Heart left ventricle (tissue), 16 donors: ENCODE data around the gene TPM3. TPM values are rescaled to one million over a fixed set of nuclear protein-coding genes. Genes with fewer than 3 reads are reported as not detected.

Experiments
- ATAC-seq, 4 donors: fragments of 200-7000 bp; cut with Tn5 transposase; one replicate each; pipeline ENCODE4 v1.9.1; 2020 to 2022; ENCODE audit warnings: moderate library complexity in 4 of 4, mild to moderate bottlenecking in 3 of 4, moderate number of reproducible peaks in 1 of 4
- DNase-seq, 5 donors: peaks; one replicate each; pipeline ENCODE4 v3.0.0-alpha.2; 2020
- H3K27ac ChIP-seq, 12 donors: fragments of 200-600 bp; sonication (generic) in 4 of 12; one replicate each; pipeline versions ENCODE4 v1.5.0 to v1.8.0; 2016 to 2022; ENCODE audit warnings: mild to moderate bottlenecking in 2 of 12
- H3K27me3 ChIP-seq, 9 donors: fragments of 200-600 bp; sonication (generic) in 2 of 9; one replicate each; pipeline versions ENCODE4 v1.5.1 to v1.8.0; 2016 to 2022; ENCODE audit warnings: mild to moderate bottlenecking in 3 of 9
- H3K36me3 ChIP-seq, 9 donors: fragments of 200-600 bp; sonication (generic) in 2 of 9; one replicate each; pipeline versions ENCODE4 v1.5.0 to v1.8.0; 2018 to 2022; ENCODE audit warnings: mild to moderate bottlenecking in 2 of 9
- H3K4me1 ChIP-seq, 12 donors: fragments of 200-600 bp; sonication (generic) in 4 of 12; one replicate each; pipeline versions ENCODE4 v1.5.0 to v1.8.0; 2016 to 2022; ENCODE audit warnings: mild to moderate bottlenecking in 3 of 12
- H3K4me3 ChIP-seq, 12 donors: fragments of 200-600 bp; sonication (generic) in 4 of 12; one replicate each; pipeline versions ENCODE4 v1.5.0 to v1.8.0; 2017 to 2022; ENCODE audit warnings: mild to moderate bottlenecking in 9 of 12, moderate library complexity in 4 of 12
- H3K9me3 ChIP-seq, 12 donors: fragments of 200-600 bp; sonication (generic) in 4 of 12; one replicate each; pipeline versions ENCODE4 v1.5.0 to v1.8.0; 2016 to 2022; ENCODE audit warnings: mild to moderate bottlenecking in 1 of 12
- CTCF ChIP-seq, 12 donors: fragments of 200-600 bp; sonication (generic) in 4 of 12; IDR thresholded peaks; one replicate each; pipeline versions ENCODE4 v1.5.0 to v1.8.0; 2018 to 2022; ENCODE audit warnings: antibody characterized with exemption in 12 of 12, mild to moderate bottlenecking in 5 of 12
- POLR2A ChIP-seq, 2 donors: fragments of 450-650 bp; IDR thresholded peaks; one replicate each; pipeline ENCODE4 v1.6.1; 2017; ENCODE audit warnings: antibody characterized with exemption in 2 of 2, mild to moderate bottlenecking in 2 of 2, moderate library complexity in 2 of 2
- WGBS, 4 donors: extraction: QIAGEN DNeasy Blood & Tissue Kit in 2 of 4; methylation state at CpG; one replicate each; pipeline versions ENCODE4 v1.1.5 to v1.1.7; 2013 to 2018; 5-methylcytosine and 5-hydroxymethylcytosine counted together
- intact Hi-C, 10 donors: fragments of 100-400 bp; cut with DNase I; formaldehyde crosslinking; loops; one replicate each; pipeline versions ENCODE4 v1.11.1 to v1.14.2; 2022
- polyA plus RNA-seq, 2 donors: library from polyadenylated mRNA; stranded (reverse); fragments of 200-250 nt; gene quantifications; one replicate each; pipeline ENCODE4 v1.2.3, GENCODE V29; 2013
- total RNA-seq, 9 donors: library from RNA; depleted of rRNA in 2 of 9; stranded (reverse); fragments of >200 nt in 2 of 9; fragmentation: NEBNext Ultra II Directional in 3 of 9; extraction: Animal tissue kit (Norgen Biotek cat#: 25700) in 3 of 9; gene quantifications; one replicate each; pipeline versions ENCODE4 v1.1.0 to v1.2.4, GENCODE V29; 2016 to 2023
- donor health status: ischemic (EF 13 %, LVEDD 7.1; RV severe dilation, severe dysfunction).
- donor health status: healthy with polysubstance abuse.
- donor health status: DM: no; HTN: yes; CAD: no.
- donor health status: DM: no; HTN: no; CAD: no.
- donor health status: ischemic (EF 25% LVEDD 6.9; RV normal size, moderate dysfunction).
- donor health status: ischemic (EF 25% LVEDD 5.7; RV mildly dilated, moderate dysfunction).
- donor health status: healthy.
- donor health status: DM: yes; HTN: yes; CAD: no.
- donor health status: ischemic (EF 35%, LVEDD 5.7; RV mildly dilated, moderate dysfunction).
- donor health status: nonischemic (EF 11% LVEDD 7.7; RV severe dilation, severe dysfunction).
- donor health status: DM: yes; HTN: yes; CAD: no.
- donor health status: PGD.
- donor health status: ischemic (EF 29% LVEDD 5.4; RV normal size, mild dysfunction).
- donor health status: nonischemic (EF 23%, LVEDD 6.1; RV moderate dilation, normal function).

The TPM3 gene
- total and polyA plus RNA-seq, 11 donors, result 76.5 to 259 (median 120) TPM

GRCh38 chr1:154158307-154159125 lies 33.4 kb downstream of the TPM3 start:
- 83 to 89% (median 87%) methylated on average over 8 of the region's 8 CpGs for WGBS, 4 donors
- intact Hi-C loops, result no loop called here
- ATAC-seq (peak in 1 of 4 donors; percentile 22), DNase-seq (no peak)
- Histone ChIP-seq H3K36me3 (peaks cover 0 to 90% (median 69%) of the 10 kb centered on the region in 9 donors), H3K27me3 (no peaks in the 10 kb centered on the region), H3K4me3 (peak overlapping the region in 1 of 12 donors; percentile 10), H3K9me3 (peaks cover 0 to 3% (median 0%) of the 10 kb centered on the region in 12 donors), H3K4me1 (peaks cover 0 to 69% (median 12%) of the 10 kb centered on the region in 12 donors), H3K27ac (peak overlapping the region in 2 of 12 donors; percentile 17 to 74)
- TF ChIP-seq CTCF (IDR thresholded peaks at IDR 0.05) (no peak), POLR2A (IDR thresholded peaks at IDR 0.05) (no peak)

- Histone ChIP-seq H3K9me3 (peaks cover 0 to 3% (median 0%) of the 10 kb centered on the region in 12 donors), H3K27ac (peak overlapping the region in 3 of 12 donors; percentile 3 to 74 (median 17)), H3K4me1 (peaks cover 0 to 70% (median 12%) of the 10 kb centered on the region in 12 donors), H3K36me3 (peaks cover 0 to 82% (median 61%) of the 10 kb centered on the region in 9 donors), H3K4me3 (no peak overlapping the region), H3K27me3 (no peaks in the 10 kb centered on the region)
- no peak for TF ChIP-seq POLR2A (IDR thresholded peaks at IDR 0.05)
- intact Hi-C loops, result no loop called here
- WGBS, 4 donors, result 74 to 81% (median 77%) methylated on average over 7 of the region's 7 CpGs
- ATAC-seq (peak in 3 of 4 donors; percentile 12 to 55 (median 55)), DNase-seq (no peak)
Observed at GRCh38 chr1:154157520-154158306, 34.2 kb downstream of the TPM3 start.

GRCh38 chr1:154155251-154155650 lies 36.6 kb downstream of the TPM3 start:
- peaks cover 0 to 57% (median 37%) of the 10 kb centered on the region in 9 donors for H3K36me3 ChIP-seq
- peak in 3 of 5 donors; percentile 22 to 44 (median 32) for DNase-seq
- intact Hi-C loops, result no loop called here
- peak overlapping the region in 3 of 12 donors; percentile 7 to 52 (median 19) for H3K4me3 ChIP-seq
- ATAC-seq, result peak; percentile 10 to 65 (median 56)
- H3K4me1 ChIP-seq, result peaks cover 0 to 68% (median 15%) of the 10 kb centered on the region in 12 donors
- no peak for TF ChIP-seq CTCF (IDR thresholded peaks at IDR 0.05)
- TF ChIP-seq POLR2A (IDR thresholded peaks at IDR 0.05), result no peak
- 34 to 43% (median 34%) methylated on average over 9 of the region's 9 CpGs for WGBS, 4 donors
- H3K9me3 ChIP-seq, result peaks cover 0 to 3% (median 0%) of the 10 kb centered on the region in 12 donors
- peak overlapping the region in 10 of 12 donors; percentile 1 to 80 (median 64) for H3K27ac ChIP-seq
- H3K27me3 ChIP-seq, result no peaks in the 10 kb centered on the region

- intact Hi-C loops, result no loop called here
- Histone ChIP-seq H3K27me3 (no peaks in the 10 kb centered on the region), H3K36me3 (peaks cover 0 to 51% (median 31%) of the 10 kb centered on the region in 9 donors), H3K9me3 (peaks cover 0 to 1% (median 0%) of the 10 kb centered on the region in 12 donors), H3K4me3 (peak within 1 kb of the TSS in 3 of 12 donors; percentile 7 to 52 (median 19)), H3K27ac (peak within 1 kb of the TSS in 10 of 12 donors; percentile 1 to 80 (median 64)), H3K4me1 (peaks cover 0 to 62% (median 15%) of the 10 kb centered on the region in 12 donors)
- TF ChIP-seq POLR2A (IDR thresholded peaks at IDR 0.05) (no peak), CTCF (IDR thresholded peaks at IDR 0.05) (no peak)
- DNase-seq (peak; percentile 46 to 68 (median 65)), ATAC-seq (peak; percentile 13 to 94 (median 60))
- WGBS, 4 donors, result 69 to 82% (median 76%) methylated on average over 29 of the region's 29 CpGs
Observed at GRCh38 chr1:154154534-154155191, 37.2 kb downstream of the TPM3 start, which contains the start of gene NUP210L. NUP210L (minus strand) TSS chr1:154155073.
